Stimulated activated CD4-positive, alpha-beta T cell treated with anti-CD3 and anti-CD28 coated beads, Interleukin-1b, Interleukin-23, amount 100 ng/mL, for 4 hours (primary cell): ENCODE measurements around the gene NFIX.
A peak's percentile ranks its signal among the peaks of the same experiment; 100 is the strongest.
"Not testable (repeated sequence)": the region's sequence is repeated elsewhere in the genome, so short reads cannot be mapped to it uniquely, and the experiment has no call there.

Source experiments
- DNase-seq, 2 donors: peaks; one replicate each; pipeline ENCODE4 v3.0.0-alpha.2; 2020; ENCODE audit warnings: low read depth in 2 of 2

NFIX gene

GRCh38 chr19:12957389-12957952 is 37.8 kb upstream of the NFIX start:
- not testable (repeated sequence) for DNase-seq

- no peak for DNase-seq
Observed at GRCh38 chr19:12959481-12959880, 35.8 kb upstream of the NFIX start.

- peak; percentile 75 to 82 for DNase-seq
Observed at GRCh38 chr19:12965017-12965811, 30.1 kb upstream of the NFIX start.

- DNase-seq: no peak
Observed at GRCh38 chr19:12965812-12966135, 29.5 kb upstream of the NFIX start.

- no peak for DNase-seq
Observed at GRCh38 chr19:12967907-12968306, 27.4 kb upstream of the NFIX start.

GRCh38 chr19:12969292-12969988 is 25.8 kb upstream of the NFIX start, which contains the start of gene DAND5:
TSS of gene DAND5 (plus strand) at chr19:12969576. CDS start at chr19:12969661, 85 bp downstream.
- no peak for DNase-seq

GRCh38 chr19:12970070-12970820 is 25.0 kb upstream of the NFIX start:
- DNase-seq: no peak

- DNase-seq: no peak
Observed at GRCh38 chr19:12973236-12973635, 22.0 kb upstream of the NFIX start.

- no peak for DNase-seq
Observed at GRCh38 chr19:12974301-12975220, 20.7 kb upstream of the NFIX start.

GRCh38 chr19:12975221-12975741 is 20.0 kb upstream of the NFIX start:
- no peak for DNase-seq

- DNase-seq: not testable (repeated sequence)
Observed at GRCh38 chr19:12976109-12976508, 19.2 kb upstream of the NFIX start.

GRCh38 chr19:12979974-12980373 is 15.3 kb upstream of the NFIX start:
- DNase-seq: no peak

GRCh38 chr19:12982648-12983047 is 12.6 kb upstream of the NFIX start:
- DNase-seq: no peak

- no peak for DNase-seq
Observed at GRCh38 chr19:12983091-12983490, 12.2 kb upstream of the NFIX start.

GRCh38 chr19:12983542-12984142 is 11.6 kb upstream of the NFIX start:
- DNase-seq: peak; percentile 78 to 80

GRCh38 chr19:12984143-12984627 is 11.1 kb upstream of the NFIX start:
- no peak for DNase-seq

- DNase-seq: no peak
Observed at GRCh38 chr19:12984683-12985048, 10.6 kb upstream of the NFIX start.

- DNase-seq: no peak
Observed at GRCh38 chr19:12985049-12985776, 10.1 kb upstream of the NFIX start.

- DNase-seq: no peak
Observed at GRCh38 chr19:12986726-12987125, 8.5 kb upstream of the NFIX start.

- DNase-seq: no peak
Observed at GRCh38 chr19:12987190-12987589, 8.1 kb upstream of the NFIX start.
